CD4-positive, alpha-beta memory T cell (primary cell): ENCODE data around the gene RAB27B. TPM values are rescaled to one million over a fixed set of nuclear protein-coding genes. Genes with fewer than 3 reads are reported as not detected.

ENCODE experiments used
- CTCF ChIA-PET: fragments of 350-600 bp; sonication (Branson Sonifier 250); formaldehyde crosslinking; loops from one replicate; lab custom pipeline; 2021; ENCODE audit warnings: inconsistent platforms; ENCODE audit not compliant: partially characterized antibody; lab: Charles Lee
- POLR2A ChIA-PET: fragments of 350-600 bp; sonication (Branson Sonifier 250); formaldehyde crosslinking; loops from one replicate; lab custom pipeline; 2021; ENCODE audit not compliant: partially characterized antibody; lab: Charles Lee
- DNase-seq, 5 donors: peaks; one replicate each; pipeline versions ENCODE4 v3.0.0 to v3.0.0-alpha.2; 2020 to 2022; ENCODE audit warnings: mixed read lengths in 1 of 5
- H3K27ac ChIP-seq: one replicate; pipeline ENCODE4 v1.7.0; 2013; ENCODE audit warnings: low read depth, low read length
- H3K27me3 ChIP-seq: 2 replicates; pipeline ENCODE4 v1.7.0; 2013; ENCODE audit warnings: mild to moderate bottlenecking, low read length, moderate library complexity; ENCODE audit not compliant: insufficient read depth
- H3K36me3 ChIP-seq: 2 replicates; pipeline ENCODE4 v1.7.0; 2013; ENCODE audit warnings: mild to moderate bottlenecking, low read length, moderate library complexity; ENCODE audit not compliant: insufficient read depth
- H3K4me1 ChIP-seq: 2 replicates; pipeline ENCODE4 v1.7.0; 2013; ENCODE audit warnings: mild to moderate bottlenecking, low read length, moderate library complexity; ENCODE audit not compliant: insufficient read depth
- H3K4me3 ChIP-seq, 2 donors: one replicate each; pipeline ENCODE4 v1.7.0; 2013; ENCODE audit warnings: low read length in 2 of 2, mild to moderate bottlenecking in 1 of 2
- H3K9me3 ChIP-seq, 2 donors: one replicate each; pipeline ENCODE4 v1.7.0; 2013; ENCODE audit warnings: low read length in 2 of 2, control low read depth in 1 of 2; ENCODE audit not compliant: control insufficient read depth in 1 of 2
- H3K27ac Mint-ChIP-seq, 7 donors: one replicate each; pipeline ENCODE4 v1.8.0; 2020 to 2021; ENCODE audit warnings: mixed read lengths in 7 of 7, mild to moderate bottlenecking in 6 of 7, inconsistent platforms in 3 of 7, moderate library complexity in 3 of 7
- H3K27me3 Mint-ChIP-seq, 2 donors: one replicate each; pipeline ENCODE4 v1.8.0; 2020 to 2021; ENCODE audit warnings: mixed read lengths in 2 of 2
- H3K36me3 Mint-ChIP-seq, 2 donors: one replicate each; pipeline ENCODE4 v1.8.0; 2020 to 2021; ENCODE audit warnings: mixed read lengths in 2 of 2, inconsistent platforms in 1 of 2, mild to moderate bottlenecking in 1 of 2
- H3K4me1 Mint-ChIP-seq, 4 donors: one replicate each; pipeline ENCODE4 v1.8.0; 2020 to 2021; ENCODE audit warnings: mixed read lengths in 4 of 4, mild to moderate bottlenecking in 1 of 4
- H3K4me3 Mint-ChIP-seq, 8 donors: one replicate each; pipeline ENCODE4 v1.8.0; 2020 to 2021; ENCODE audit warnings: mixed read lengths in 8 of 8, mild to moderate bottlenecking in 7 of 8, moderate library complexity in 6 of 8, inconsistent platforms in 3 of 8
- H3K9me3 Mint-ChIP-seq, 8 donors: one replicate each; pipeline ENCODE4 v1.8.0; 2020 to 2021; ENCODE audit warnings: mixed read lengths in 8 of 8, mild to moderate bottlenecking in 5 of 8, inconsistent platforms in 3 of 8, moderate library complexity in 1 of 8
- intact Hi-C: fragments of 100-400 bp; cut with micrococcal nuclease; formaldehyde crosslinking; loops from one replicate; pipeline ENCODE4 v1.15.1; 2023
- polyA plus RNA-seq, 2 donors: library from polyadenylated mRNA; unstranded; fragments of 300-500 nt; fragmentation: Illumina TruSeq; gene quantifications; one replicate each; pipeline ENCODE4 v1.2.3, GENCODE V29; 2021
- total RNA-seq, 2 experiments: library from RNA; stranded (reverse); gene quantifications; one replicate each; pipeline ENCODE4 v1.2.3, GENCODE V29; 2021

RAB27B gene
- total and polyA plus RNA-seq, 4 experiments from 2014 or later, result 1.0 to 3.1 (median 1.6) TPM

- no peaks in the 10 kb centered on the region for H3K27me3 Mint-ChIP-seq
- DNase-seq, result no peak
- intact Hi-C loops, result no loop called here
- peaks cover 0 to 2% (median 0%) of the 10 kb centered on the region in 8 donors for H3K9me3 Mint-ChIP-seq
- Histone ChIP-seq H3K36me3 (no peaks in the 10 kb centered on the region), H3K27me3 (no peaks in the 10 kb centered on the region), H3K27ac (no peak overlapping the region), H3K4me1 (peaks cover 4% of the 10 kb centered on the region), H3K9me3 (no peaks in the 10 kb centered on the region), H3K4me3 (no peak overlapping the region)
- ChIA-PET POLR2A (no interaction called here), CTCF (no interaction called here)
- H3K27ac Mint-ChIP-seq, result no peak overlapping the region
- peaks cover 9 to 13% of the 10 kb centered on the region in 2 donors for H3K36me3 Mint-ChIP-seq
- no peak overlapping the region for H3K4me3 Mint-ChIP-seq
- H3K4me1 Mint-ChIP-seq, result peaks cover 4 to 10% (median 6%) of the 10 kb centered on the region in 4 donors
These were observed 48.8 kb downstream of the RAB27B start for GRCh38 chr18:54877076-54877475.

GRCh38 chr18:54878159-54878622, 49.9 kb downstream of the RAB27B start:
- H3K27ac ChIP-seq, result no peak overlapping the region
- H3K36me3 Mint-ChIP-seq, result peaks cover 9 to 13% of the 10 kb centered on the region in 2 donors
- no peak for DNase-seq
- H3K27me3 ChIP-seq, result no peaks in the 10 kb centered on the region
- intact Hi-C loops, result no loop called here
- peaks cover 0 to 3% (median 0%) of the 10 kb centered on the region in 8 donors for H3K9me3 Mint-ChIP-seq
- no peak overlapping the region for H3K4me3 Mint-ChIP-seq
- ChIA-PET POLR2A (no interaction called here), CTCF (no interaction called here)
- no peaks in the 10 kb centered on the region for H3K36me3 ChIP-seq
- H3K4me3 ChIP-seq, result no peak overlapping the region
- no peaks in the 10 kb centered on the region for H3K27me3 Mint-ChIP-seq
- H3K27ac Mint-ChIP-seq, result no peak overlapping the region
- peaks cover 2% of the 10 kb centered on the region for H3K4me1 ChIP-seq
- H3K4me1 Mint-ChIP-seq, result peaks cover 2 to 4% (median 2%) of the 10 kb centered on the region in 4 donors
- H3K9me3 ChIP-seq, result no peaks in the 10 kb centered on the region

DNA sequence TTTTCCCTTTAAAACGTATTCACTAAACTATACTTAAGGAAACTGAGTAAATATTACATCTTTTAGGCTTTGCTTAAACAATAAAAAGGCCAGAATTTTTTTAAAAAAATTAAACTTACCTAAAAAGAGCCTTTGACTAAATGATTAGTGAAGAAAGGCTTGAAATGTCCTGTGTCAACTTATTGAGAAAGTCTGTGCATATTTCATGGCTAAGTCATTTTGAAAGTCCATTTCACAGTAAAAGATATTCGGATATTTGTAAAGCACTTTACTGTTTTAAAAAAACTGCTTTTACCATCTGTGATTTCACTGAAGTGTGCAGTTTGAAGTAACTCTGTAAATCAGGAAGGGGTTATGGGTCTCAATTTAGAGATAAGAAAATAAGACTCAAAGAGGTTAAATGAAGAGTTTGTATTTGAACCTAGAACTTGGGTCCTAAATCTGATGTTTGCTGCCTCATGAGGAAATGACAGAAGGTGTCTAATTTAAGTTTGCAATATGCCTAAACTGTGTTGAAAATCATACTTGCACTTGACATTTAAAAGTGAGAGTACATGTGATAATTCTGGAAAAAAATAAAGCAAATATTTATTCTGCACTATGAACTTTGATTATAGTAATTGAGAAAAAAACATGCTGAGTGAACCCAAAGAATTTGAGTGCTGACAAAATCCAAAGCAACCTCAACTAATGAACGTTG, 50.5 kb downstream of the RAB27B start:
- peaks cover 14 to 16% of the 10 kb centered on the region in 2 donors for H3K36me3 Mint-ChIP-seq
- H3K9me3 ChIP-seq, result no peaks in the 10 kb centered on the region
- no peaks in the 10 kb centered on the region for H3K27me3 Mint-ChIP-seq
- H3K27ac ChIP-seq, result no peak overlapping the region
- H3K4me1 ChIP-seq, result no peaks in the 10 kb centered on the region
- H3K4me3 Mint-ChIP-seq, result no peak overlapping the region
- DNase-seq, result no peak
- no peak overlapping the region for H3K27ac Mint-ChIP-seq
- H3K4me3 ChIP-seq, result no peak overlapping the region
- no peaks in the 10 kb centered on the region for H3K27me3 ChIP-seq
- intact Hi-C loops, result no loop called here
- ChIA-PET POLR2A (no interaction called here), CTCF (interaction anchor here (0.5 kb wide), 1 partner anchor 44 kb away, joined by 3 read pairs; no protein-coding TSS in a partner anchor)
- H3K36me3 ChIP-seq, result no peaks in the 10 kb centered on the region
- H3K4me1 Mint-ChIP-seq, result no peaks in the 10 kb centered on the region
- peaks cover 0 to 3% (median 0%) of the 10 kb centered on the region in 8 donors for H3K9me3 Mint-ChIP-seq

GRCh38 chr18:54879691-54880090, 51.4 kb downstream of the RAB27B start:
- DNase-seq, result no peak
- Mint-ChIP-seq H3K4me3 (no peak overlapping the region), H3K36me3 (peaks cover 16 to 18% of the 10 kb centered on the region in 2 donors), H3K9me3 (peaks cover 0 to 3% (median 0%) of the 10 kb centered on the region in 8 donors), H3K27ac (peak overlapping the region in 2 of 7 donors; percentile 5), H3K4me1 (no peaks in the 10 kb centered on the region), H3K27me3 (no peaks in the 10 kb centered on the region)
- Histone ChIP-seq H3K36me3 (no peaks in the 10 kb centered on the region), H3K27ac (no peak overlapping the region), H3K4me3 (no peak overlapping the region), H3K9me3 (no peaks in the 10 kb centered on the region), H3K27me3 (no peaks in the 10 kb centered on the region), H3K4me1 (no peaks in the 10 kb centered on the region)
- CTCF ChIA-PET, result no interaction called here
- intact Hi-C loops, result no loop called here
- POLR2A ChIA-PET, result no interaction called here

DNA sequence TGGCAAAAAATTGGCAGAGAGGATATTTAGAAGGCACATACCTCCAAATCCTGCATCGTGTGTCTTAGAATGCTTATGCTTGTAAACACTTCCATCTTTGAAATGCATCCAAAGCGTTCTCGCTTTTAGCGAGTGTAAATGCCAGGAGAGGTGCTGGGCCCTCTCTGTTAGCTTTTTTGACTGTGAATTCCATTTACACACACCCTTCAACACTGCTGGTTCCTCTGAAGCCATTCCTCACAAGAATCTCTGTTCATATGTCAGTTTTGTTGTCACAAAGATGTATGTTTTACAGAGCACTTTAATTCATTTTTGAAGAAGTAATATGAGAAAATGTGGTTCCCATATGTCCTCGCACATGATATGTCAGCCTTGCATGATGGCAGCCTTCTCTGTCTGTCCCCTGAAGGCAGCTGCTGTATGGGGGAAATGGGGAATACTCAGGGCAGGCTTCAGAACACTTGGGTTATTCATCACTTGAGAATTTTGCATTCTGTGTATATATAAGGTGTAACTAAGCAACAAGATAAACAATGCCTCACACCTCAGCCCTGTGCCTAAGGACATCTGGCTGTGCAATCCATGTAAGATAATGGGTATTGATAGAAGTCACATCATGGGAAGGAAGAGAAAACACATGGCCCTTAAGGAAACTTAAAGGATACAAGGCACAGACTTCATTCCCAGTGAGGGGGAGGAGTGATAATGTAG, 52.3 kb downstream of the RAB27B start:
- Histone ChIP-seq H3K27ac (no peak overlapping the region), H3K36me3 (no peaks in the 10 kb centered on the region), H3K9me3 (no peaks in the 10 kb centered on the region), H3K27me3 (no peaks in the 10 kb centered on the region), H3K4me1 (no peaks in the 10 kb centered on the region), H3K4me3 (no peak overlapping the region)
- ChIA-PET POLR2A (no interaction called here), CTCF (no interaction called here)
- no peaks in the 10 kb centered on the region for H3K27me3 Mint-ChIP-seq
- H3K27ac Mint-ChIP-seq, result no peak overlapping the region
- H3K4me3 Mint-ChIP-seq, result no peak overlapping the region
- peaks cover 16 to 24% of the 10 kb centered on the region in 2 donors for H3K36me3 Mint-ChIP-seq
- H3K9me3 Mint-ChIP-seq, result peaks cover 0 to 3% (median 0%) of the 10 kb centered on the region in 8 donors
- intact Hi-C loops, result no loop called here
- DNase-seq, result no peak
- no peaks in the 10 kb centered on the region for H3K4me1 Mint-ChIP-seq

GRCh38 chr18:54881229-54881768, 53.0 kb downstream of the RAB27B start:
- H3K4me3 Mint-ChIP-seq, result no peak overlapping the region
- no peak overlapping the region for H3K27ac Mint-ChIP-seq

DNA sequence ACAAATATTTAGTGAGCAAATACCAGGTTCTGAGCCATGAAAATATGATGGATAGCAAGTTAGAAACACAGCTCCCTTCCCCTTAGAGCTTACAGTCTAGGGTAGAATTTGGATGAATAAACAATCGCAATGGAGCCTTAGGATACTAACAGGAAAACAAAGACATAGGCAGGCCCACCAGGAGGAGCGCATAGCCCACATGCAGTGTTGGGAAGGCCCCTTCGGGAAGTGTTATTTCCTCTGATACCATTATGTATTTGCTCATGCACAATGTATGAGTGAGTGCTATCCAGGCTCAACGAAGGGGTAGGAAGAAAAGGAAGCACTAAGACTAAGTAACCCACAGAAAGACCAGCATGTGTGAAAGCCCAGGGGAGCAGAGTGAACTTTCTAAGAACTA, 54.0 kb downstream of the RAB27B start:
- no peak for DNase-seq
- peak overlapping the region in 1 of 7 donors; percentile 1 for H3K27ac Mint-ChIP-seq
- H3K27me3 Mint-ChIP-seq, result no peaks in the 10 kb centered on the region
- Histone ChIP-seq H3K27ac (no peak overlapping the region), H3K9me3 (no peaks in the 10 kb centered on the region), H3K27me3 (no peaks in the 10 kb centered on the region), H3K4me3 (no peak overlapping the region), H3K36me3 (no peaks in the 10 kb centered on the region), H3K4me1 (no peaks in the 10 kb centered on the region)
- H3K36me3 Mint-ChIP-seq, result peaks cover 16 to 26% of the 10 kb centered on the region in 2 donors
- ChIA-PET POLR2A (no interaction called here), CTCF (no interaction called here)
- H3K9me3 Mint-ChIP-seq, result peaks cover 0 to 1% (median 0%) of the 10 kb centered on the region in 8 donors
- H3K4me1 Mint-ChIP-seq, result peaks cover 0 to 2% (median 0%) of the 10 kb centered on the region in 4 donors
- intact Hi-C loops, result no loop called here
- H3K4me3 Mint-ChIP-seq, result no peak overlapping the region

More at GRCh38 chr18:54881229-54881768, 53.0 kb downstream of the RAB27B start:
- H3K9me3 Mint-ChIP-seq, result peaks cover 0 to 1% (median 0%) of the 10 kb centered on the region in 8 donors
- Histone ChIP-seq H3K27me3 (no peaks in the 10 kb centered on the region), H3K9me3 (no peaks in the 10 kb centered on the region), H3K36me3 (no peaks in the 10 kb centered on the region), H3K4me3 (no peak overlapping the region), H3K27ac (no peak overlapping the region), H3K4me1 (no peaks in the 10 kb centered on the region)
- peaks cover 16 to 26% of the 10 kb centered on the region in 2 donors for H3K36me3 Mint-ChIP-seq
- ChIA-PET CTCF (no interaction called here), POLR2A (no interaction called here)
- peaks cover 0 to 2% (median 0%) of the 10 kb centered on the region in 4 donors for H3K4me1 Mint-ChIP-seq
- no peak for DNase-seq
- intact Hi-C loops, result no loop called here
- H3K27me3 Mint-ChIP-seq, result no peaks in the 10 kb centered on the region
